Occipital lobe (tissue), 2 donors: Measurements from ENCODE around the gene PPFIA3. TPM values are rescaled to one million over a fixed set of nuclear protein-coding genes. Genes with fewer than 3 reads are reported as not detected.
"Not testable (repeated sequence)": the region's sequence is repeated elsewhere in the genome, so short reads cannot be mapped to it uniquely, and the experiment has no call there.

Source experiments
- DNase-seq: peaks from one replicate; lab custom pipeline; 2025; lab: John Stamatoyannopoulos, UW
- total RNA-seq: library from RNA; depleted of rRNA; stranded (reverse); fragments of >200 nt; gene quantifications from one replicate; pipeline ENCODE4 v1.2.3, GENCODE V29; 2014

The PPFIA3 gene
- total RNA-seq, 1 donor from 2014 or later = 35.9 TPM

DNA sequence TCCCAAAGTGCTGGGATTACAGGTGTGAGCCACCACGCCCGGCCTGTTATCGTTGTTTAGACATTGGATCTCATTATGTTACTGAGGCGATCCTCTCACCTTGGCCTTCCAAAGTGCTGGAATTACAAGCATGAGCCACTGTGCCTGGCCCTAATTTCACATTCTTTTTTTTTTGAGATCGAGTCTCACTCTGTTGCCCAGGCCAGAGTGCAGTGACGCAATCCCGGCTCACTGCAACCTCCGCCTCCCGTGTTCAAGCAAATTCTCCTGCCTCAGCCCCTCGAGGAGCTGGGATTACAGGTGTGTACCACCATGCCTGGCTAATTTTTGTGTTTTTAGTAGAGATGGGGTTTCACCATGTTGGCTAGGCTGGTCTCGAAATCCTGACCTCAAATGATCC lies 3.9 kb downstream of the PPFIA3 start:
- not testable (repeated sequence) for DNase-seq

DNA sequence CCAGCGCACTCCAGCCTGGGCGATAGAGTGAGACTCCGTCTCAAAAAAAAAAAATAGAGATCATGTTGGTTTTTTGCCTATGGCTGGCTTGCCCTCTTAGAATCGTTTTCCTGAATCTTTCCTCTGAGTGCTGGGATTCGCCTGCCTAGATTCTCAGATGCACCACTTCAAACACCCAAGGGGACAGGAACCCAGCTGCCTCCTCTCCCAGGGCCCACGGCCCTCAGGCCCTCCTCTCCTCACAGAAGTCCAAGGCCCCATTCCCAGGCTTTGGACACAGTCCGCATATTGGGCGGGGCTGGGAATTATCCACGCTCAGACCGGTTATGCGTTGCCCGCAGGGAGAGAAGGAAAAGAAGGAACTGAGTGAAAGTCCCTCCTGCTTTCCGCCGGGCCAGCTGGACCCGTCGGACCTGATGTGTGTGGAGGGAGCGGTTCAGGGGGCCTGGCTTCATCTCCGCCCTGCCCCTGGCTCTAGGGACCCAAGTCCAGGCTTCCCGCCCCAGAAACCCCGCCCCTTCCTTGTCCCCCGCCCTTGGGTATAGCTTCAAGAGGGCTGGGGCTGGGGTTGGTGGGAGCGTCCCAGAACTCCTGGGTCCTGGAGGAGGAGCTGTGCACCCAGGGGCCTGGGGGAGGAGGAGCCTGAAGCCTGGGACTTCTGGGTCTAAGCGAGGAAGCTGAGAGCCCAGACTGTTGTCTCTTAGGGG lies 5.8 kb downstream of the PPFIA3 start:
- no peak for DNase-seq

DNA sequence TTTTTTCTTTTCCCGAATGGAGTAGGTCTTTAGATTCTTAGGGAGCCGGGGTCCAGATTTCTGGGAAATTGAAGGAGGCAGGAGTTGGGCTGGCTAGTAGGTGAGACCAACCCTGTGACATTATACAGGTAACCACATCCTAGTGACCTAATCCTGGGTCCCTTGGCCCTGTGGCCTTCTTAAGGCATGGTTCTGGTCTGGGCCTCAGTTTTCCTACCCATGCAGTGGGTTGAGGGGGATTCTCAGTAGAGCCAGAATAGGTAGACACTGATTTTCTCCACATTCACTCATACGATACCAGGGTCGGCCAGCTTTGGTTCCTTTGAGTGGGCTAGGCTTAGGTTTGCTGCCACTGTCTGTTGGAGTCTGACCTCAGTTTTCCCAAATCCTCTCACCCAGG lies 7.2 kb downstream of the PPFIA3 start:
- DNase-seq = no peak

DNA sequence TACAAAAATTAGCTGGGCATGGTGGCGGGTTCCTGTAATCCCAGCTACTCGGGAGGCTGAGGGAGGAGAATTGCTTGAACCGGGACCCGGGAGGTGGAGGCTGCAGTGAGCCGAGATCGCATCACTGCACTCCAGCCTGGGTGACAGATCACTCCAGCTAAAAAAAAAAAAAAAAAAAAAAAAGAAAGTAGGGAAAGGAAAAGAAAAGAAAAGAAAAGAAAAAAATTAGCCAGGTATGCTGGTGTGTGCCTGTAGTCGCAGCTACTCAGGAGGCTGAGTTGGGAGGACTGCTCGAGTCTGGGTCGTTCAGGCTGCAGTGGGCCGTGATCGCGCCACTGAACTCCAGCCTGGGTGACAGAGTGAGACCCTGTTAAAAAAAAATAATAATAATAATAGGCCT lies 7.9 kb downstream of the PPFIA3 start:
- not testable (repeated sequence) for DNase-seq

DNA sequence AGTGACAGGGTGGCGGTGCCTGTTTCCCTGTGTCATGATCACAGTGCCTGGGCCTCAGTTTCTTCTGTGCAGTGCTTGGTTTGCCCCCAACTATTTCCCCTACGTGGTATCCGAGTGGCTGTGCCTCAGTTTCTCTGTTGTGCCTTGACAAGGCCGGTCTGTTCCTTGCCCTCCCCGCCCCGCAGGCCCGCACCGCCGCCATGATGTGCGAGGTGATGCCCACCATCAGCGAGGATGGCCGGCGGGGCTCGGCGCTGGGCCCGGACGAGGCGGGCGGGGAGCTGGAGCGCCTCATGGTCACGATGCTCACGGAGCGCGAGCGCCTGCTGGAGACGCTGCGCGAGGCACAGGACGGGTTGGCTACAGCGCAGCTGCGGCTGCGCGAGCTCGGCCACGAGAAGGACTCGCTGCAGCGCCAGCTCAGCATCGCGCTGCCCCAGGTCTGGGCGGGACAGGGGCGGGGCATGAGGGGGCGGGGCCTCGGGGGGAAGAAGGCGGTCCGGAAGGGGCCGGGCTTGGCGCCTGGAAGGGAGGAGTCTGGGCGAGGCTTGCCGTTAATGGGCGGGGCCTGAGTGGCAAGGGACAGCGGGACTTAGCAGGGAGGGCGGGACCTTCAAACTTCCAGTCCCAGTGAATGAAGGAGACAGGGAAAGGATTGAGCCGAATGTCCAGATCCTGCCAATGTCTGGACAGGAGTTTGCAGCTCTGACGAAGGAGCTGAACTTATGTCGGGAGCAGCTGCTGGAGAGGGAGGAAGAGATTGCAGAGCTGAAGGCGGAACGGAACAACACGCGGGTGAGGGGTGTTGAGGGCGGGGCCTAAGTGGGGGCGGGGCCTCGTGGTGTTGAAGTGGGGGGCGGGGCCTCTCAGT lies 8.6 kb downstream of the PPFIA3 start:
- DNase-seq = peak; percentile 97

- DNase-seq = no peak
Observed at GRCh38 chr19:49128545-49129237, 9.3 kb downstream of the PPFIA3 start.

GRCh38 chr19:49129238-49129583 lies 9.9 kb downstream of the PPFIA3 start:
- no peak for DNase-seq

DNA sequence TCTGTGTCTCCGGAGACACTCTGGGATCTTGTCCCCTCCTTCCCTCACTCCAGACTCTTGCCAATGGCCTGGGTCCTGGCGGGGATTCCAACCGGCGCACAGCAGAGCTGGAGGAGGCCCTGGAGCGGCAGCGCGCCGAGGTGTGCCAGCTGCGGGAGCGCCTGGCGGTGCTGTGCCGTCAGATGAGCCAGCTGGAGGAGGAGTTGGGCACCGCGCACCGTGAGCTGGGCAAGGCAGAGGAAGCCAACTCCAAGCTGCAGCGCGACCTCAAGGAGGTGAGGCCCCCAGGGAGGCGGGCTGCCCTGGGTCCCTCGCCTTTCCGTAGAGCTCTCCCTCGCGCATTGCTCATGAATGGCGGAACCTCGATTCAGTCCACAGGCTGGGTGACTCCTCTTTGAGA lies 11.0 kb downstream of the PPFIA3 start:
- no peak for DNase-seq

DNA sequence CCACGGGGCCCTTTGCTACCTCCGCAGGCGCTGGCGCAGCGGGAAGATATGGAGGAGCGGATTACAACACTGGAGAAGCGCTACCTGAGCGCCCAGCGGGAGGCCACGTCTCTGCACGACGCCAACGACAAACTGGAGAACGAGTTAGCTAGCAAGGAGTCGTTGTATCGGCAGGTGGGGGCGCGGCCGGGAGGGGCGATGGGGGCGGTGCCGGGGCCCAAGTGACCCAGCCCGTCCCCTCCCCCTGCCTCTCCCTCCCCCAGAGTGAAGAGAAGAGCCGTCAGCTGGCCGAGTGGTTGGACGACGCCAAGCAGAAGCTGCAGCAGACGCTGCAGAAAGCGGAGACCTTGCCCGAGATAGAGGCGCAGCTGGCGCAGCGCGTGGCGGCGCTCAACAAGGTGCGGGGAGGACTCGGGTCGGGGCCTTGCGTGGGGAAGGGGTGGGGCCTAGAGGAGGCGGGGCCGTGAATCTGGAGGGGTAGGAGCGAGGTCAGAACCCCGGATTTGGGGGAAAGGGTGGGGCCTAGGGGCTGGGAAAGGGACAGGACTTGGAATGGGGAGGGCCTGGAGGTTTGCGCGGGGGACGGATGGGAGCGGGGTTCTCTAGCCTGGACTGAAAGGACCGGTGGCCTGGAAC lies 13.7 kb downstream of the PPFIA3 start:
- no peak for DNase-seq

DNA sequence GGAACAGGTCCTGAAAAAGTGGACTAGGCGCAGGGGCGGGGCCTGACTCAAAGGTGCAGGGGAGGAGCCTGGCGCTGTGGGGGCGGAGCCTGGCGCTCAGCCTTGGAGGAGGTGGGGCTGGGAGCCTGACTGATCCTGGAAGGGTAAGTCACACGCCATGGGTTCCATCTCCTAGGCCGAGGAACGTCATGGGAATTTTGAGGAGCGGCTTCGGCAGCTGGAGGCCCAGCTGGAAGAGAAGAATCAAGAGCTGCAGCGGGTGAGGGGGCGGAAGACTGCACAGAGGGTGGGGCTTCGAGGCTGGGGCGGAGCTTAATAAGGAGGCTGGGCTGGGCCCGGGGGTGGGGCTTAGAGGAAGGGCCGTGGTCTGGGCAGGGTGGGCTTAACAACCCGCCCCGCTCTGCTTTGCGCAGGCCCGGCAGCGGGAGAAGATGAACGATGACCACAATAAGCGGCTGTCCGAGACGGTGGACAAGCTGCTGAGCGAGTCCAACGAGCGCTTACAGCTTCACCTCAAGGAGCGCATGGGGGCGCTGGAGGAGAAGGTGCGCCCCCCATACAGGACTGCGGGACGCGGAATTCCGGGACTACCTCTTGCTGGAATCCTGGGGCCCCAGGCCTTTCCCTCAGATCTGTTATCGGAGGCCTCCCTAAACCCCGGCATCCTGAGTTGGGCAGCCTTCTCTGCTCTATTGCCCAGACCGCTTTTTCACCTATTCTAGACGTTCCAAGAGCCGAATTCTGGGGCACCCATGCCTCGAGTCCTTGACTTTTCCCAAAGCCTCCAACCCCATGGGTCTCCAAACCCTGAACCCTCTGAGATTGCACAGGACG lies 14.5 kb downstream of the PPFIA3 start:
- no peak for DNase-seq

DNA sequence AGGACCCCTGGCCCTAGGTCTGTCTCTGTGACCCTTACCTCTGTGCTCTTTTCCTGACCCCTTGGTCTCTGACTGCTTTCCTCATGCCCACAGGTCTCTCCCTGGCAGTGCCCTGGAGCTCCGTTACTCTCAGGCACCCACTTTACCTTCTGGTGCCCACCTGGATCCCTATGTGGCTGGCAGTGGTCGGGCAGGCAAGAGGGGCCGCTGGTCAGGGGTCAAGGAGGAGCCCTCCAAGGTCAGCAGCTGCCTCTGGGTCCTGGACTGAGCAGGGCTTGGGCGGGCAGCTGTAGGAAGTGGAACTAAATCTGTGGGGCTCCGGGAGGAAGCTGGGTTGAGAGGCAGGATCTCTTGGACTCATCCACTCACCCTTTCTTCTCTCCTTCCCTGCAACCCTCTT lies 16.3 kb downstream of the PPFIA3 start:
- no peak for DNase-seq

- DNase-seq = no peak
Observed at GRCh38 chr19:49136771-49137171, 17.4 kb downstream of the PPFIA3 start.

GRCh38 chr19:49140951-49141350 lies 21.6 kb downstream of the PPFIA3 start:
- no peak for DNase-seq

DNA sequence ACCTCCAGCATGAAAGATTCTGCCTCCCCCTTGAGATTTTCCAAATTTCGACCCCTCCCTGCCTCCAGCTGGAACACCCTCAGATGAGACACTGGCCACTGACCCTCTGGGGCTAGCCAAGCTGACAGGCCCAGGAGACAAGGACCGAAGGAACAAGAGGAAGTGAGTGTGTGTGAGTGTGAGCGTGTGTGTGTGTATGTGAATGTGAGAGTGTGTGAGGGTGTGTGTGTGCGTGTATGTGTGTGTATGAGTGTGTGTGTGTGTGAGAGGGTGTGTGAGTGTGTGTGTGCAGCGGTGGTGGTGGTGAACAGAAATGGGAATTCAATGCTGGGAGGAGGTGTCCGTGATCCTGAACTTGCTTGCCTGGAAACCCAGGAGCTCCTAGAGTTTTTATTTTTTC lies 22.0 kb downstream of the PPFIA3 start:
- no peak for DNase-seq

GRCh38 chr19:49142866-49143335 lies 23.6 kb downstream of the PPFIA3 start:
- peak; percentile 84 for DNase-seq

- peak; percentile 41 for DNase-seq
Observed at GRCh38 chr19:49145573-49146407, 26.4 kb downstream of the PPFIA3 start.

DNA sequence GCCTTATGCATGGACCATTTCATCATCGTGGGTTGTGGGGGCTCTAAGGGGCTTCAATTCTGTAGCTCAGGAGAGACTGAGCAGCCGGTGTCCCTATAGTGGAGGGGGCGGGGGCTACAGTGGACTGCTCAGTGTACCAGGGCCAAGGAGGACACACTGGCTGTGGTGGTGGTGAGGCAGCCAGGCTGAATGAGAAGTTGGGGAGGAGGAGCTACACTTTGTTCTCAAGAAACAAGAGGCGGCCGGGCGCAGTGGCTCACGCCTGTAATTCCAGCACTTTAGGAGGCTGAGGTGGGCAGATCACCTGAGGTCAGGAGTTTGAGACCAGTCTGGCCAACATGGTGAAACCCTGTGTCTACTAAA lies 27.0 kb downstream of the PPFIA3 start:
- not testable (repeated sequence) for DNase-seq

- DNase-seq = no peak
Observed at GRCh38 chr19:49148044-49148682, 28.8 kb downstream of the PPFIA3 start.
